ENCODE measurements around the gene AKAIN1. TPM values are rescaled to one million over a fixed set of nuclear protein-coding genes. Genes with fewer than 3 reads are reported as not detected.

AKAIN1 gene
- total RNA-seq, 2 experiments from 2014 or later = not detected

GRCh38 chr18:5132987-5133386, 64.1 kb downstream of the AKAIN1 start:
- BruUV-seq (replicated peaks) = no TSS peak
- CTCF ChIA-PET (ENCODE audit: unreplicated experiment) = no interaction called here
- TF ChIP-seq, protein P1, sequence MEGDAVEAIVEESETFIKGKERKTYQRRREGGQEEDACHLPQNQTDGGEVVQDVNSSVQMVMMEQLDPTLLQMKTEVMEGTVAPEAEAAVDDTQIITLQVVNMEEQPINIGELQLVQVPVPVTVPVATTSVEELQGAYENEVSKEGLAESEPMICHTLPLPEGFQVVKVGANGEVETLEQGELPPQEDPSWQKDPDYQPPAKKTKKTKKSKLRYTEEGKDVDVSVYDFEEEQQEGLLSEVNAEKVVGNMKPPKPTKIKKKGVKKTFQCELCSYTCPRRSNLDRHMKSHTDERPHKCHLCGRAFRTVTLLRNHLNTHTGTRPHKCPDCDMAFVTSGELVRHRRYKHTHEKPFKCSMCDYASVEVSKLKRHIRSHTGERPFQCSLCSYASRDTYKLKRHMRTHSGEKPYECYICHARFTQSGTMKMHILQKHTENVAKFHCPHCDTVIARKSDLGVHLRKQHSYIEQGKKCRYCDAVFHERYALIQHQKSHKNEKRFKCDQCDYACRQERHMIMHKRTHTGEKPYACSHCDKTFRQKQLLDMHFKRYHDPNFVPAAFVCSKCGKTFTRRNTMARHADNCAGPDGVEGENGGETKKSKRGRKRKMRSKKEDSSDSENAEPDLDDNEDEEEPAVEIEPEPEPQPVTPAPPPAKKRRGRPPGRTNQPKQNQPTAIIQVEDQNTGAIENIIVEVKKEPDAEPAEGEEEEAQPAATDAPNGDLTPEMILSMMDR (conservative IDR thresholded peaks at IDR 0.05; ENCODE audit: low read length) = no peak
- no peak for TF ChIP-seq EZH2phosphoT487 (IDR thresholded peaks at IDR 0.05; ENCODE audit: borderline replicate concordance, low read depth, low read length)
- Histone ChIP-seq H3K9me3 (ENCODE audit: low read length) (no peaks in the 10 kb centered on the region), H3K79me2 (ENCODE audit: insufficient read depth, low read depth, low read length) (no peaks in the 10 kb centered on the region), H4K20me1 (ENCODE audit: insufficient read depth, low read length) (no peaks in the 10 kb centered on the region), H3K4me2 (ENCODE audit: low read length) (no peak overlapping the region), H3K27ac (ENCODE audit: low read depth, low read length, poor library complexity, severe bottlenecking) (no peak overlapping the region), H3K36me3 (ENCODE audit: insufficient read depth, low read length) (no peaks in the 10 kb centered on the region), H3K4me1 (ENCODE audit: insufficient read depth, low read length, poor library complexity, severe bottlenecking) (no peaks in the 10 kb centered on the region), H3K9me2 (ENCODE audit: insufficient read depth, low read length) (no peaks in the 10 kb centered on the region), H2AFZ (ENCODE audit: low read length) (no peak overlapping the region), H3K4me3 (ENCODE audit: low read depth, low read length, poor library complexity, severe bottlenecking) (no peak overlapping the region)
- POLR2A ChIA-PET = interaction anchor here (0.6 kb wide), 2 partner anchors 82 to 1539 kb away, joined by 3 to 5 read pairs; no protein-coding TSS in a partner anchor
- no peak for DNase-seq (ENCODE audit: low spot score)
- intact Hi-C loops (cut with micrococcal nuclease; ENCODE audit: unreplicated experiment) = no loop called here

DNA sequence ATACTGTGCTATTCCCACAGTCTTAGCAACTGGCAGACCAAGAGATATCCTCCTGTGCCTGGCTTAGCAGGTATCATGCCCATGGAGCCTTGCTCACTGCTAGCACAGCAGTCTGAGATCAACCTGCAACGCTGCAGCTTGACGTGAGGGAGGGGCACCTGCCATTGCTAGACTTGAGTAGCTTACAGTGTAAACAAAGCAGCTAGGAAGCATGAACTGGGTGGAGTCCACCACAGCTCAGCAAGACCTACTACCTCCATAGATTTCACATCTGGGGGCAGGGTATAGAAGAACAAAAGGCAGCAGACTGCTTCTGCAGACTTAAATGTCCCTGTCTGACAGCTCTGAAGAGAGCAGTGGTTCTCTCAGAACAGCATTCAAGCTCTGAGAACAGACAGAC, 74.8 kb downstream of the AKAIN1 start:
- H3K4me3 ChIP-seq (ENCODE audit: low read depth, low read length, poor library complexity, severe bottlenecking) = no peak overlapping the region
- no peaks in the 10 kb centered on the region for H4K20me1 ChIP-seq (ENCODE audit: insufficient read depth, low read length)
- H3K36me3 ChIP-seq (ENCODE audit: insufficient read depth, low read length) = no peaks in the 10 kb centered on the region
- POLR2A ChIA-PET = interaction anchor here (1.2 kb wide), 1 partner anchor 13 kb away, joined by 3 read pairs; no protein-coding TSS in a partner anchor
- CTCF ChIA-PET (ENCODE audit: unreplicated experiment) = no interaction called here
- no peaks in the 10 kb centered on the region for H3K4me1 ChIP-seq (ENCODE audit: insufficient read depth, low read length, poor library complexity, severe bottlenecking)
- intact Hi-C loops (cut with micrococcal nuclease; ENCODE audit: unreplicated experiment) = no loop called here
- TF ChIP-seq EZH2phosphoT487 (IDR thresholded peaks at IDR 0.05; ENCODE audit: borderline replicate concordance, low read depth, low read length) = no peak
- TF ChIP-seq, protein P1 (conservative IDR thresholded peaks at IDR 0.05; ENCODE audit: low read length) = no peak
- no peak overlapping the region for H2AFZ ChIP-seq (ENCODE audit: low read length)
- H3K79me2 ChIP-seq (ENCODE audit: insufficient read depth, low read depth, low read length) = no peaks in the 10 kb centered on the region
- BruUV-seq (replicated peaks) = no TSS peak
- H3K9me2 ChIP-seq (ENCODE audit: insufficient read depth, low read length) = no peaks in the 10 kb centered on the region
- no peak overlapping the region for H3K4me2 ChIP-seq (ENCODE audit: low read length)
- peaks cover 7% of the 10 kb centered on the region; the same call in 1 of the 2 replicates for H3K9me3 ChIP-seq (ENCODE audit: low read length)
- DNase-seq (ENCODE audit: low spot score) = no peak
- no peak overlapping the region for H3K27ac ChIP-seq (ENCODE audit: low read depth, low read length, poor library complexity, severe bottlenecking)

- no peak for DNase-seq (ENCODE audit: low spot score)
- intact Hi-C loops (cut with micrococcal nuclease; ENCODE audit: unreplicated experiment) = no loop called here
- Histone ChIP-seq H3K36me3 (ENCODE audit: insufficient read depth, low read length) (no peaks in the 10 kb centered on the region), H3K4me2 (ENCODE audit: low read length) (no peak overlapping the region), H3K27ac (ENCODE audit: low read depth, low read length, poor library complexity, severe bottlenecking) (no peak overlapping the region), H3K4me1 (ENCODE audit: insufficient read depth, low read length, poor library complexity, severe bottlenecking) (no peaks in the 10 kb centered on the region), H3K79me2 (ENCODE audit: insufficient read depth, low read depth, low read length) (no peaks in the 10 kb centered on the region), H4K20me1 (ENCODE audit: insufficient read depth, low read length) (no peaks in the 10 kb centered on the region), H3K4me3 (ENCODE audit: low read depth, low read length, poor library complexity, severe bottlenecking) (no peak overlapping the region), H3K9me2 (ENCODE audit: insufficient read depth, low read length) (no peaks in the 10 kb centered on the region), H3K9me3 (ENCODE audit: low read length) (no peaks in the 10 kb centered on the region), H2AFZ (ENCODE audit: low read length) (no peak overlapping the region)
- no TSS peak for BruUV-seq (replicated peaks)
- TF ChIP-seq, protein P1 (conservative IDR thresholded peaks at IDR 0.05; ENCODE audit: low read length) = no peak
- no peak for TF ChIP-seq EZH2phosphoT487 (IDR thresholded peaks at IDR 0.05; ENCODE audit: borderline replicate concordance, low read depth, low read length)
- POLR2A ChIA-PET = interaction anchor here (1.0 kb wide), 1 partner anchor 192 kb away, joined by 3 read pairs; no protein-coding TSS in a partner anchor
- CTCF ChIA-PET (ENCODE audit: unreplicated experiment) = no interaction called here
These were observed 86.8 kb downstream of the AKAIN1 start for GRCh38 chr18:5110266-5110665.
